GM12878 (cell line): ENCODE measurements around the gene LYRM2. TPM values are rescaled to one million over a fixed set of nuclear protein-coding genes. Genes with fewer than 3 reads are reported as not detected.

ENCODE experiments used
- ATAC-seq: fragments of 200-7000 bp; cut with Tn5 transposase; 3 replicates; pipeline ENCODE4 v1.9.1; 2020; ENCODE audit warnings: mild to moderate bottlenecking, moderate library complexity
- BruUV-seq: library from RNA; stranded (reverse); fragments of 400-500 nt; replicated peaks from 2 replicates; lab custom pipeline; 2021; lab: Mats Ljungman, UMichigan
- CTCF ChIA-PET: fragments of 300-600 bp; sonication (Branson Sonifier 250); formaldehyde crosslinking; extraction: SDS; loops from one replicate; lab custom pipeline; 2021; ENCODE audit warnings: inconsistent platforms; lab: Yijun Ruan, JAX
- POLR2A ChIA-PET: fragments of 350-600 bp; formaldehyde crosslinking; extraction: SDS; loops from one replicate; lab custom pipeline; 2021; ENCODE audit warnings: inconsistent platforms; lab: Charles Lee
- RAD21 ChIA-PET: fragments of 300-600 bp; sonication (Branson Sonifier 250); formaldehyde crosslinking; loops from one replicate; lab custom pipeline; 2023; ENCODE audit warnings: antibody characterized with exemption; ENCODE audit not compliant: unreplicated experiment; lab: Charles Lee
- SMC1A ChIA-PET: fragments of 300-600 bp; sonication (Branson Sonifier 250); formaldehyde crosslinking; loops from one replicate; lab custom pipeline; 2023; ENCODE audit not compliant: unreplicated experiment, uncharacterized antibody; lab: Charles Lee
- DNase-seq: peaks from one replicate; pipeline ENCODE4 v3.0.0-alpha.2; 2011; ENCODE audit warnings: low read depth, low spot score
- FAIRE-seq: peaks from 3 replicates; lab custom pipeline; 2011; peaks lifted over from hg19 to GRCh38; lab: Jason Lieb, UNC
- H2AFZ ChIP-seq: 2 replicates; pipeline ENCODE4 v1.6.0; 2011; ENCODE audit warnings: low read depth, low read length, control low read depth; ENCODE audit not compliant: control insufficient read depth
- H3K27ac ChIP-seq: 2 replicates; pipeline ENCODE4 v1.5.1; 2011; ENCODE audit warnings: control low read depth; ENCODE audit not compliant: control insufficient read depth, insufficient read depth
- H3K27me3 ChIP-seq, 2 experiments: replicated peaks in 1 of 2; 2 replicates each; pipeline versions ENCODE4 v1.6.0 to v1.6.1; 2011; ENCODE audit warnings: low read length in 1 of 2; ENCODE audit not compliant: control insufficient read depth in 2 of 2, insufficient read depth in 2 of 2
- H3K36me3 ChIP-seq, 2 experiments: 2 replicates each; pipeline ENCODE4 v1.5.1; 2011; ENCODE audit warnings: low read length in 1 of 2; ENCODE audit not compliant: control insufficient read depth in 2 of 2, insufficient read depth in 2 of 2
- H3K4me1 ChIP-seq: 2 replicates; pipeline ENCODE4 v1.6.1; 2011; ENCODE audit warnings: mild to moderate bottlenecking, low read length, moderate library complexity, mixed read lengths; ENCODE audit not compliant: control insufficient read depth, insufficient read depth
- H3K4me2 ChIP-seq: 2 replicates; pipeline ENCODE4 v1.6.0; 2011; ENCODE audit warnings: control low read depth; ENCODE audit not compliant: control insufficient read depth, insufficient read depth
- H3K4me3 ChIP-seq: fragments of 200-600 bp; sonication (generic); 2 replicates; pipeline ENCODE4 v1.5.1; 2016
- H3K79me2 ChIP-seq: 2 replicates; pipeline ENCODE4 v1.6.0; 2011; ENCODE audit warnings: low read length; ENCODE audit not compliant: control insufficient read depth, insufficient read depth
- H3K9ac ChIP-seq: 2 replicates; pipeline ENCODE4 v1.8.0; 2011; ENCODE audit warnings: low read length, control low read depth, mixed read lengths; ENCODE audit not compliant: control insufficient read depth, insufficient read depth
- H3K9me3 ChIP-seq: replicated peaks from 3 replicates; pipeline ENCODE4 v1.5.1; 2011; ENCODE audit warnings: mild to moderate bottlenecking, low read length; ENCODE audit not compliant: control insufficient read depth, insufficient read depth
- H4K20me1 ChIP-seq: 2 replicates; pipeline ENCODE4 v1.6.0; 2011; ENCODE audit not compliant: control insufficient read depth, insufficient read depth
- BACH1 ChIP-seq: fragments of 450-650 bp; IDR thresholded peaks from 2 replicates; pipeline ENCODE4 v1.6.1; 2017; ENCODE audit warnings: mild to moderate bottlenecking, borderline replicate concordance
- CBX5 ChIP-seq: sonication (generic); IDR thresholded peaks from 2 replicates; pipeline ENCODE4 v1.6.1; 2016; ENCODE audit warnings: low read depth, moderate library complexity, mild to moderate bottlenecking, inconsistent platforms
- CEBPZ ChIP-seq: fragments of 150-350 bp; IDR thresholded peaks from 2 replicates; pipeline ENCODE4 v1.6.1; 2016; ENCODE audit warnings: low read depth, low read length
- EGR1 ChIP-seq, 2 experiments: IDR thresholded peaks; 1 replicate in 1 of 2; 2 replicates in 1 of 2; pipeline ENCODE4 v1.6.1; 2011 to 2012; ENCODE audit warnings: low read depth in 2 of 2, low read length in 2 of 2, borderline replicate concordance in 1 of 2, mild to moderate bottlenecking in 1 of 2, moderate library complexity in 1 of 2
- GATAD2B ChIP-seq: fragments of 450-650 bp; conservative IDR thresholded peaks from 2 replicates; pipeline ENCODE4 v1.6.1; 2017; ENCODE audit warnings: low read depth, mild to moderate bottlenecking, moderate library complexity
- HDAC6 ChIP-seq: fragments of 200-600 bp; sonication (generic); IDR thresholded peaks from one replicate; pipeline ENCODE4 v1.8.0; 2017; ENCODE audit warnings: antibody characterized with exemption; ENCODE audit not compliant: unreplicated experiment
- IKZF1 ChIP-seq: fragments of 450-650 bp; conservative IDR thresholded peaks from 2 replicates; pipeline ENCODE4 v1.6.1; 2017; ENCODE audit warnings: antibody characterized with exemption, mild to moderate bottlenecking
- NFYB ChIP-seq: IDR thresholded peaks from 2 replicates; pipeline ENCODE4 v1.6.1; 2011; ENCODE audit warnings: low read depth, mild to moderate bottlenecking, low read length, improper control_type of control experiment, moderate library complexity; ENCODE audit not compliant: insufficient read depth
- NR2C1 ChIP-seq: fragments of 450-650 bp; IDR thresholded peaks from 2 replicates; pipeline ENCODE4 v1.6.1; 2017; ENCODE audit warnings: antibody characterized with exemption, mild to moderate bottlenecking, moderate library complexity
- NRF1 ChIP-seq: conservative IDR thresholded peaks from 2 replicates; pipeline ENCODE4 v1.6.1; 2011; ENCODE audit warnings: mild to moderate bottlenecking, low read depth, low read length, improper control_type of control experiment
- POLR2AphosphoS5 ChIP-seq: IDR thresholded peaks from 2 replicates; pipeline ENCODE4 v1.6.1; 2011; ENCODE audit warnings: mild to moderate bottlenecking, low read length, inconsistent platforms
- RELB ChIP-seq: fragments of 450-650 bp; IDR thresholded peaks from 2 replicates; pipeline ENCODE4 v1.6.1; 2017; ENCODE audit warnings: low read depth, mild to moderate bottlenecking, moderate library complexity
- SIX5 ChIP-seq: IDR thresholded peaks from 2 replicates; pipeline ENCODE4 v1.6.1; 2011; ENCODE audit warnings: mild to moderate bottlenecking, low read depth, low read length, moderate library complexity; ENCODE audit not compliant: severe bottlenecking
- SREBF2 ChIP-seq: IDR thresholded peaks from 2 replicates; pipeline ENCODE4 v1.6.1; 2012; ENCODE audit warnings: mild to moderate bottlenecking, low read length
- STAT1 ChIP-seq: fragments of 450-650 bp; conservative IDR thresholded peaks from 2 replicates; pipeline ENCODE4 v1.6.1; 2014; ENCODE audit warnings: antibody characterized with exemption, mild to moderate bottlenecking
- YY1 ChIP-seq: IDR thresholded peaks from 2 replicates; pipeline ENCODE4 v1.6.1; 2011; ENCODE audit warnings: low read depth, mild to moderate bottlenecking, low read length
- ZBED1 ChIP-seq: IDR thresholded peaks from 2 replicates; pipeline ENCODE4 v1.6.1; 2016; ENCODE audit warnings: borderline replicate concordance
- ZNF217 ChIP-seq: fragments of 450-650 bp; IDR thresholded peaks from 2 replicates; pipeline ENCODE4 v1.6.1; 2017; ENCODE audit warnings: antibody characterized with exemption, mild to moderate bottlenecking
- ZNF274 ChIP-seq: IDR thresholded peaks from one replicate; pipeline ENCODE4 v1.8.0; 2011; ENCODE audit not compliant: insufficient read length, insufficient read depth
- WGBS: methylation state at CpG from one replicate; pipeline ENCODE4 v1.1.6; 2016; ENCODE audit warnings: low lambda C conversion rate; ENCODE audit not compliant: insufficient replicate concordance, insufficient coverage; ENCODE audit errors: missing lambda C conversion rate; 5-methylcytosine and 5-hydroxymethylcytosine counted together
- in situ Hi-C: fragments of 300-500 bp; cut with MboI; formaldehyde crosslinking; loops from 9 replicates; pipeline ENCODE4 v1.14.3; 2018; ENCODE audit warnings: mixed read lengths
- intact Hi-C: fragments of 100-400 bp; cut with micrococcal nuclease; formaldehyde crosslinking; loops from one replicate; pipeline ENCODE4 v1.14.2; 2022; ENCODE audit not compliant: unreplicated experiment
- polyA plus RNA-seq, 11 experiments: library from polyadenylated mRNA; depleted of rRNA in 4 of 11; unstranded in 6 of 11; stranded (reverse) in 5 of 11; fragments of >200 nt; fragmentation: Nextera tagmentation in 4 of 11; fragmentation: Illumina TruSeq in 1 of 11; extraction: Ambion mirVana in 4 of 11; extraction: Trizol in 1 of 11; gene quantifications; 1 replicate in 1 of 11; 2 replicates in 10 of 11; pipeline versions ENCODE4 v1.2.1 to v1.2.3, GENCODE V29; 2011 to 2016; ENCODE audit warnings: inconsistent platforms in 2 of 11, missing spikeins in 2 of 11, low read depth in 1 of 11
- total RNA-seq, 4 experiments: library from RNA; depleted of rRNA in 3 of 4; stranded (reverse); fragments of >200 nt in 3 of 4; fragmentation: Illumina TruSeq in 1 of 4; extraction: Trizol in 1 of 4; gene quantifications; 2 replicates each; pipeline versions ENCODE4 v1.2.1 to v1.2.3, GENCODE V29; 2013 to 2021

Gene LYRM2
- total and polyA plus RNA-seq, 10 of the 15 experiments (the other 5 are each of a cell fraction or from before 2014, with no cell fraction given), result 17.2 to 75.0 (median 30.9) TPM

- 97% methylated on average over 2 of the region's 2 CpGs for WGBS
- Histone ChIP-seq H3K27me3 (no peaks in the 10 kb centered on the region), H3K79me2 (no peaks in the 10 kb centered on the region), H3K9ac (no peak overlapping the region), H3K4me1 (no peaks in the 10 kb centered on the region), H3K9me3 (no peaks in the 10 kb centered on the region), H3K4me3 (no peak overlapping the region), H2AFZ (no peak overlapping the region), H3K36me3 (no peaks in the 10 kb centered on the region), H4K20me1 (no peaks in the 10 kb centered on the region), H3K27ac (no peak overlapping the region), H3K4me2 (no peak overlapping the region)
- intact Hi-C loops (no loop called here), in situ Hi-C loops (no loop called here)
- TF ChIP-seq GATAD2B (no peak), NRF1 (no peak), SREBF2 (no peak), RELB (no peak), SIX5 (no peak), CBX5 (no peak), NFYB (no peak), POLR2AphosphoS5 (no peak), ZBED1 (no peak), STAT1 (no peak), CEBPZ (no peak), HDAC6 (no peak), IKZF1 (no peak), ZNF217 (no peak), BACH1 (no peak), ZNF274 (no peak), NR2C1 (no peak), EGR1 (IDR thresholded peaks at IDR 0.05; ENCODE audit: borderline replicate concordance in 1 of 2, low read depth in 2 of 2, low read length in 2 of 2) (no peak), YY1 (no peak)
- RAD21 ChIA-PET, result no interaction called here
- FAIRE-seq, result no peak
- CTCF ChIA-PET, result no interaction called here
- SMC1A ChIA-PET, result no interaction called here
- no TSS peak for BruUV-seq
- no peak for DNase-seq
- no peak for ATAC-seq
- POLR2A ChIA-PET, result no interaction called here
Observed at GRCh38 chr6:89527634-89528033, 110.9 kb downstream of the LYRM2 start.
